Kasumi-1 (cell line): ENCODE measurements around the gene IMMP2L.
"Not testable (repeated sequence)": the region's sequence is repeated elsewhere in the genome, so short reads cannot be mapped to it uniquely, and the experiment has no call there.

Source experiments
- DNase-seq, 2 experiments: peaks; one replicate each; lab custom pipeline; 2025; lab: John Stamatoyannopoulos, UW

IMMP2L gene

DNA sequence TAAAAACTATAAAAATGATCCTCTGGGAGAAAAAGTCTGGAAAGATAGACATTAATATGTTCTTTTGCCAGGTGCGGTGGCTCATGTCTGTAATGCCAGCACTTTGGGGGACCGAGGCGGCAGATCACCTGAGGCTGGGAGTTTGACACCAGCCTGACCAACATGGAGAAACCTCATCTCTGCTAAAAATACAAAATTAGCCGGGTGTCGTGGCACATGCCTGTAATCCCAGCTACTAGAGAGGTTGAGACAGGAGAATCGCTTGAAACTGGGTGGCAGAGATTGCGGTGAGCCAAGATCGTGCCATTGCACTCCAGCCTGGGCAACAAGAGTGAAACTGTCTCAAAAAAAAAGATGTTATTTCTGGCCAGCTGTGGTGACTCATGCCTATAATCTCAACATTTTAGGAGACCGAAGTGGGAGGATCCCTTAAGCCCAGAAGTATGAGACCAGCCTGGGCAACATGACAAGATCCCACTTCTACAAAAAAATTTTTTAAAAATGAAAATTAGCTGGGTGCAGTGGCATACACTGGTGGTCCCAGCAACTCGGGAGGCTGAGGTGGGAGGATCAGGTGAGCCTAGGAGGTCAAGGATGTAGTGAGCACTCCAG lies 573.3 kb downstream of the IMMP2L start:
- DNase-seq = no peak

DNA sequence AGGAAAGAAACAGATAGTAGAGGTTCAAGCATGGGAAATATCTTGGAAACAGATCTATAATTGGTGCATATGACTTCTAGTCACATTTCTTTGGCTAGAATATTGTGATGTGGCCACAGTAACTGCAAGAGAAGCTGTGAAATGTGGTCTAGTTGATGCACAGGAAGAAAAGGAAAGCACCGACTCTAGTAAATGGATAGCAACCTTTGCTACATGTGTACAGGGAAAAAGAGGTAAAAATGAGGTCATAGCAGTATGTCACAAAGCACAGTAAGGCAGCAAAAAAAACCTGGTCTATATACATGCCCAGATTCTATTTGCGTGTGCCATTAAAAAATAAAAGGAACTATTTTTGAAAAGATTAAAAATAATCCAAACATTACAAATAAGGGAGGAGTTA lies 573.9 kb downstream of the IMMP2L start:
- no peak for DNase-seq

DNA sequence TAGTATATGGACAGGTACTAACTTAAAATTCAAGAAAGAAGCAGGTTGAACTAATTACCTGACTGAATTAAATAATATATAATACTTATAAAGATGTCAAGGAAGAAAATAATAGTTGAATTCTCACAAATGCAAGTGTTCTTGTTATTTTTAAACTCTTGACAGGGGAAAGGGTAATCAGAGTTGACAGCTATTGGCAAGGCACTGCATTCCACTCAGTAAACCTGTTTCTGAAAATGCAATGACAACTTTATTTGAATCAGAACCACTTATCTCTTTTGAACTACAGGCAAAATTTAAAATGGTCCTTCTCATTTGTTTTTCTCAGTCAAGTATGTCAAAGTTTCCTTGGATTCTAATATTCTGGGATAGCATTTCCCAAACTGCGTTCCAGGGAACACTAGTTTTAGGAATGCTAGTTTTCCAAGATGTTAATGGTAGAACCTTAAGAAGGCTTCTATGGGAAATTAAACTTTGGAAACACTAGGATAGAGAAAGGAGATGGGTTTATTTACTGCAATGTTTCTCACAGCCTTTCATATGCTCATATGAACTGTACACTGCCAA lies 575.1 kb downstream of the IMMP2L start:
- DNase-seq = no peak

DNA sequence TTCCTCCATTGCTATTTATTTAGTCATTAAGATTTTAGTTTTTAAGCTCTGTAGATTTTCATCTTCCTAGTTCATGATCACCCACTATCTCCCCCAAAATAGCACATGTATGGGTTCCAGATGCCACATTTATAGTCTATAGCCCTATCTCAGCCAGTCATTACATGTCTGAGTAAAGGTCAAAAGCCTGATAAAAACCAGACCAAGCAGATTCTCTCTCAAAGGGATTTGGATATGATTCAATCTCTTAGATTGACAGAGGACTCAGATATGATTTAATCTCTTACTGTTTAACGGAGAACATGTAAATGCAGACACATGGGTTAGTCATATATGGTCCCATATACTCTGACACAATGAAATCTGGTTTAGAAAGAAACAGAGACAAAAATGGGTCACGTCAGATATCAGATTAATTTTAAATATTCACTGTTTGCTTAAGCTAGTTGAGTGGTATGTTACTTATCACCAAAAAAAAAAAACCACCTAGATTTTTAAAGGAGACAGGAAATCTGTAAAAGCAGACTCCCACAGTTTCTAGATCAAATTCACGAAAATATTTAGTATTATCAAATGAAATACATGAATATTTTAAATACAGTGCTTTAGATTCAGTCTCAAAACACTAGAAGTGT lies 578.4 kb downstream of the IMMP2L start:
- no peak for DNase-seq

DNA sequence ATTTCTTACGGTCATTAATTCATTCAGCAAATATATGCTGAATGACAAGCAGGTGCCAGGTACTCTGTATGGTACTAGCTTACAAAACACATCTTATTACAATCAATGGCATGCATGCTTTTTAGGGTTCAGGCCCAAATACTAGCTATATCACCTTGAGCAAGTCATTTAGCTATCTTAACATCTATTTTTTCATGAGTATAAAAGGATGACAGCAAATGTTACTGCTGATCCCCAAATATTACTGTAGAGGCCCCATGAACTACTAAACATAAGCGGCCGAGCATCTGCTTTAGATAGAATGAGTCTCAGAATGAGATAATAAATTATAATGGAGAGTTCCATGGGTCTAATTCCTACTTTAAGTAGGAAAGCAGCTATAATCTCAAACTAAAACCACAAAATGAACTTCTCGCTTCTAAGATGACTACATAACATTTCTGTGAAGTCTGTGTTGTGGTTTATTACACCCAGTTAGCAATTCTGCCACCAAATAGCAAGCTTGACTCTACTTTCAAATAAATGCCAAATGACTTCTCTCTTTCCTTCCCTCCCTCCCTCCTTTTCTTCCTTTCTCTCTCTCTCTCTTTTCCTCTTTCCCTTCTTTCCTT lies 585.1 kb downstream of the IMMP2L start:
- DNase-seq = no peak

DNA sequence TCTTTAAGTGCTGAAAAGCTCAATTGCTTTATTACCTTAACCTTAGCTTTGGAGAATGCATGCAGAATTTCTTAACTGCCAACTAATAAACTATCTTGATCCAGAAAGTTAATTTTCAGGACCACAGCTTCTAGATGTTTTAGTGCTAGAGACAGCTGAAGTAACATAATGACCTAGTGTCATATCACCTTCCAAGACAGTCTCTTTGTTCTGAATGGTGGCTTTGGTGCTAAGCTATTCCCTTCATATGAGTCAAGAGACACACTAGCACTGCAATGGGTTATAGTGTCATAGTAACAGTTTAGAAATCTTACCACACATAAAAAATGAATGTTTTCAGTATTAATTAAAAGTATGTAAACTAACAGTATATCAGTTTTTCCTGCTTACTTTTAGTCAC lies 586.8 kb downstream of the IMMP2L start:
- DNase-seq = no peak

DNA sequence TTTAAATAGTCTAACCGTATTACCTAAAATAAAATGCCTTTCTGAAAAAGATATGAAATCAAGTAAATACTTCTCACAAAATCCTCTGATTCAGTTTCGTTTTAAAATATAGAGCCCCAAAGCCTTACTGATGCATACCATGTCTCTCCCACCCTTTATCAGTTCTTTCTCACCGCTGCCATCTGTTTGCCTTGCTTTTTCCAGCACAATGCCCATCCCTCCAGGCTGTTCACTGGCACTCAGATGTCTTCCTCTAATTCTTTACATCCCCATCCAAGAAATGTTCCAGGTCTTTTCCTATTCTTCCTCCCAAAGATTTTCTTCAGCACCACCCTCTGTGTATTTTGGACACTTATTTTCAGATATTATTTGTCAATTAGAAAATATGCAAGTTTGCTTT lies 587.9 kb downstream of the IMMP2L start:
- no peak for DNase-seq

DNA sequence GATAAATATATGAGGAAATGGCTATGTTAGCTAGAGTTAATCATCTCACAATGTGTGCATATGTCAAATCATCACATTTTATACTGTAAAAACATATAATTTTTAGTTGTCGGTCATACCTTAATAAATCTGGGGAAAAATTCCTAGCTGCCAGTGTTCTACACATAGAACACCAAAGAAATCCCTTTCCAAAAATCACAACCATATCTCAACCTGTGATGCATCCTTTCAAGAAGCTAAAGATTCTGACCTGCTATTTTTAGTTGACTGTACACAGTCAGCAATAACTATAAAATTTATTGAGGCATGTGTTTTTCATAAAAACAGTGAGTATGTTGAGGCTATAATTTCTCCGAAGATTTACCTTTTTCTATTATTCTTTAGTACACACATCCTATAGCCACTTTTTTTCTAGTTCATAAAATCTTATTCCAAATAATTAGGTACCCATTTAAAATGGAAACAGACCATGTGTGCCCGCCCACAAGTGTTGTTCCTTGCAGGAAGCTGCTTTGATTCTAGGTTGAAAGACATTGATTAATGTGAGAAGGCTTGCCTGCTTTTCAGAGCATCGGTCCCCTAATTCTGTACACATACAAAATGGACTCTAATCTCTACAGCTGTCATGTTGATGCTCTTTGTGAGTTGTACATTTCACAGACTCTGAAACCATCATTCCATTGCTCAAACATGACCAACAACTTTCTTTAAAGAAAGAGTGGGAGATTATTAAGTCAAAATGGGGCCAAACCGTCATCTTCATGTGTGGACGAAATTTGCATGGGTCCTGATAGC lies 588.9 kb downstream of the IMMP2L start:
- no peak for DNase-seq

DNA sequence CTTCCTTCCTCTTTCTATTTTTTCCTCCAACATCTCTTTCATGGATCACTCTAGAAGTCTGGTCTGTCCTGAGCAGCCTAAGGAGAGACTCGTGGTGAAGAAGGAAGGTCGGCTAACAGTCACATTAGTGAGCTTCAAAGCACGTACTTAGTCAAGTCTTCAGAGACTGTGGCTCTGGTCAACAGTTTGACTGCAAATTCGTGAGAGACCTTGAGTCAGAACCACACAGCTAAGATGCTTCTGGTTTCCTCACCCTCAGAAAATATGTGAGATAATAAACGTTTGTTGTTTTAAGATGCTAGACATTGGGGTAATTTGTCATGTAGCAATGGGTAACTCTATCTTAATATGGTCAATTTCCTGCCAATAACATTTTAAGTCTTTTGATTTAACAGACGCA lies 597.5 kb downstream of the IMMP2L start:
- DNase-seq = no peak

DNA sequence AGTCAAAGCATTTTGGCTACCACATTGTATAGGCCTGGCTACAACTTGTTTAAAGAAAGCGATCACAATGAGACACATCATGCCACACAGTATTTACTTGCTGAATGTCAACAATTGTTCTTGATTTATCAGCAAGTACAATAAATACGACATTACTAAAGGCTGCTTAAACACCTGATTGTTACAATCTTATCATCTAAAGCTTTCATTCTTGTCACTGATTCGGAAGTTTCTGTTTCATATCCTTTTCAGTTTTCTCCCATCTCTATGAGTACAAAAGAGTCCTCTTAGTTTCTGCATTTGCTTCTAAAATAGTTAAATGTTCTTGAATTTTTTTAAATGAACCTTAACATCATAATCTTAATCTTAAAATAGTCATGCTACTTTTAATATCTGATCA lies 599.5 kb downstream of the IMMP2L start:
- DNase-seq = no peak

DNA sequence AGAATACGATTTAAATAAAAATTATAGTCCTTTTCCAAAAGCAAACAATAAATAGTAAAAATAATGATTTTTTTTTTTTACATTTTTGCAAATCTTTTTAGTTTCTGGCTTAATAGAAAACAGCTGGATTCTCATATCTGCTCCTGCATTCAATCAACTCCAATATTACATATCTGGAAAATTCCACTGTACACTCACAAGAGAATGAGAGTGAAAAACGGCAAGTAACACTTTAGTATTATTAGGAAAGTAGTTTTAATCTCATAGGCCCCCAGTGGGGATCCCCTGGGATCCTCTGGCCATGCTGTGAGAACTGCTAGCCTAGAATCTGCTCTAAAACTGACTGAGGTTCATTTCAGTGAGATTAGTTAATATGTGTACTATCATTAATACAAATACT lies 599.9 kb downstream of the IMMP2L start:
- no peak for DNase-seq

DNA sequence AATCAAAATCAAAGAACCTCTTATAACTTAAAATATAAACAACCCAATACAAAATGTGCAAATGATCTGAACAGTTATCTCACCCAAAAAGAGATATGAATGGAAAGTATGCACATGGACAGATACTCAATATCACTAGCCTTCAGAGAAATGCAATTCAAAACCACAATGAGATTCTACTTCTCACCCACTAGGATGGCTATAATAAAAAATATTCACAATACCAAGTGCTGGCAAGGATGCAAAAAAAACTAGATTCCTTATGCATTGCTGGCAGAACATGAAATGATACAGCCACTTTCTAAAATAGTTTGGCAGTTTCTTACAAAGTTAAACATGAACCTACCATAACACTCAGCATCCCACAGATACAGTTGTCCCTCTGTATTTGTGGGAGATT lies 601.5 kb downstream of the IMMP2L start:
- DNase-seq = no peak

DNA sequence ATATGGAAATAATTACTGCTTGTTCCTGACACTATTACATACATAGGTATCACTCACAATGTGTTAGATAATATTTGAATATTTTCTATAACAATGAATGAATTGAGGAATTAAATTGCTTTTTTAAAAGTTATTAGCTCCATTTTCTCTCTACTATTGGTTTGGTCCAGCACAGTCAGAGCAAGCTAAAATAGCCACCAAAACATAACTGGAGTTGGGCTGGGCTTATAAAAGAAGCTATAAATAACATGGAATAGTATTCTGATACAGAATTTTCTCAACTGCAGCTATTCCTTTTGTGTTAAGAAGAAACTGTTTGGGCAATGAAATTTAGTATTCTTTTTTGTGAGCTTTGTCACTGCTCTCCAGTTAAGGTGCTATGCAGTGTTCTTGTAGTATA lies 614.0 kb downstream of the IMMP2L start:
- DNase-seq = no peak

DNA sequence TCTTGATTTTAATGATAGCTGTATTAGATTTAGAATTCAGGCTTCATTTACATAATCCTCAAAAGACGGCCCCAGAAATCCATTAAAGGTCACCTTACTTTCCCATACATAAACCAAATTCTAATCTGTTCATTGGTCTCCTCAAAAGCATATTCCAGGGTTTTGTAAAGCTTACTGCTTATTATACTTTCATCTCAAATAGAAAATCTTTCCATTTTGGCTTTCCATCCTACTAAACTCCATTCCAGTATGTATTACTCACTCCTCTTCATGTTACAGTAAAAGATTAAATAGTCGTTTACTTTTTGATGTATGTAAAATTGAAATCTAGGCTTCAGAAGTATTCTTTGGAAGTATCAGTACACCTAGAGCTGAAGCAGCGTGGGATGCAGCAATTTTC lies 614.9 kb downstream of the IMMP2L start:
- no peak for DNase-seq

DNA sequence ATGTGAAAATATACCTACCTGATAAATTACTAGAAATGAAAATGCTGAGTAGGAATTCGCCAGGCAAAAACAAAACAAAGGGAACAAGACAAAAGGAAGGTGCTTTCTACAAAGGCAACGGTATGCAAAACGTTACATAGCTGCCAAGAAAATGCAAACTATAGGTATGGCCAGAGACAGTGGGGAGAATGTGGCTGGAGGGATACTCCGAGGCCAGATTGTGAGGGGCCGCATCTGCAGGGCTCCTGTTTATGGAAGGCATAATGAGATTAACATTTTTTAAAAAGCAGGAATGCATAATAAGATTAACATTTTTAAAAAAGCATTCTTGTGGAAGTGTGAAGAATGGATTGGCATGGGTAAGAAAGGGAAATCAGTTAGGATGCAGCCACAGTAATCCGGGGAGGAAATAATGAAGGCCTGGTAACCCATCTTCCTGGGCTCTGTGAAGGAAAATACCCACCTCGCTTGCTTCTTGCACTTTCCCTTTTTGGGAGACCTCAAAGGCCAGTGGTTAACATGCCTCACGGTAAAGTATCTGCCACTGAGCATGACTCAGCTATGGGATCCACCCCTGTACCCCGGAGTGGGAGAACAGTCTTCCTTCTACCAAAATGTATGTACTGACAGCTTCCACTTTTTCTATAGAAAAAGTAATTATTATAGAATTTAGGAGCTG lies 617.2 kb downstream of the IMMP2L start:
- DNase-seq = no peak

DNA sequence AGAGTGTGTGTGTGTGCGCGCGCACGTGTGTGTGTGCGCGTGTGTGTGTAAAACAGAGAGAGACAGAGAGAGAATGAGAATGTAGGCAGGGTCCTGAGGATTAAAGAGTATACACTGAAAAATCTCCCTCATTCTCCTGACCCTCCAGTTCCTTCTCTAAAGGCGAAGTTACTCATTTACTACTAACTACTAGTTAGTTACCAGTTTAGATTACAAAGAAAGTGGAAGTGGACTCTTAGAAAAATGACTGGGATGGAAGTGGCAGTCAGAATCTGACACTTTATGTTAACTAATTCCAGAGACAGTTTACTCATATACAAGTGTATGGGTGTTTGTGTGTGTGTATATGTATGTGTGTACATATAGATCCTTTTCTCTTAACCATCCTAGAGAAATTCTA lies 617.8 kb downstream of the IMMP2L start:
- no peak for DNase-seq

DNA sequence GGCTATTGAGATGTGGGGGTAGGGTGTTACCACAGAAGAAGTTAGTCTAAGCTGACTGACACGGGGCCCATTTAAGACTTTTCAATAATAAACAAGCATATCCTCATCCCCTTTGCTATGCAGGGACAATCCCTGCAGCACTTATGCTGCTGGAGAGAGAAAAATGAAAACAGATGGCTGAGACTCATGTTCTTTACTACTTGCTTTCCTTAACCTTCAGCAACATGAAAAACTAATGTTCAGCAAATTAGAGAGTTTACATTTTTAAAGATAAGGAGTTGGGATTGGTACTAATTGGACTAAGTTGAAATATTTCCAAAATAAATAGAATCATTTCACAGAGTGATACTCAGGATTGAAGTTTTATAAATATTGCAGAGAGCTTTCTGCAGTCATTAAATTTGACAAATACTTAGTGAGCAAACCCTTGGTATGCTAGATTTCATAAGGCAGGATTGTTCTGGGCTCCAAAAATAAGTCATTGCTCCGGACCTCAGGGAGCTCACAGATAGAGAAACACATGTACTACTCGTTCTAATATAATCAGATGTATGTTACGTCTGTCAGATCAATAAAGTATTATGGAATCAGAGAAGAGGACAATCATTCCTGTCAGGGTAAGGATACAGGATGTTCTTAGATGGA lies 618.5 kb downstream of the IMMP2L start:
- no peak for DNase-seq

DNA sequence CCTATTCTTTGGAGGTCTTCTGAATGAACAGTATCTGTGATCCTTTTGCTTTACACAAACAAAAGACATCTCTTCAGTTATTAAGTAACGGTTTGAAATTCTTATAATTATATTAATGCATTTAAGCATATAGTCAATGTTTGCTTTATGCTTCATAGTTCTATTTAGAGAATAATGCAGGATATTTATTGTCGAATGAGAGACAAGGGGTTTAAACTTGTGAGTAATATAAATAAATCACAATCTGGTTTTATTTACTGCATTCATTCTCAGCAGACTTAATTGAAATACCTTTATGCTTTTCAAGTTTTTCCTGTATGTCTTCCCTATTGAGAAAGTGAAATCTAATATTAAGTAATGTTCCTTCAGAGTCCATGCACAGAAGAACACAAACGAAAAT lies 620.9 kb downstream of the IMMP2L start:
- DNase-seq = no peak

DNA sequence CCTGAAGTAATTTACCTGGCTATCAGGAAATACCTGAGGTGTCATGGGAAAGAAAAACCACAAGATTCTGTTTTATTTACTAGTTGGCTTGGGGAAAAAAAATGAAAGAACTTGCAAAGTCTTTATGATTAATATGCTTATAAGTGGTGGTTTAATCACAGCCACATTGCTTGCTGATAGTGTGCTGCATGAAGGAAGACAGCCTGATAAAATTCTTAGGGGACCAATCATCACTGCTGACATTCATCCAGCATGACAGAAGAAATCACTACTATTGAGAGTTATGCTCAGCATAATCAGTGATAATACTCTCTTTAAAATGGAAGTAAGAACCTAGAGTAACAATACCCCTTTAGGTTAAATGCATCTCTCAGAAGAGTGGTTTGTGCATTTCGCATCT lies 621.5 kb downstream of the IMMP2L start:
- DNase-seq = no peak

DNA sequence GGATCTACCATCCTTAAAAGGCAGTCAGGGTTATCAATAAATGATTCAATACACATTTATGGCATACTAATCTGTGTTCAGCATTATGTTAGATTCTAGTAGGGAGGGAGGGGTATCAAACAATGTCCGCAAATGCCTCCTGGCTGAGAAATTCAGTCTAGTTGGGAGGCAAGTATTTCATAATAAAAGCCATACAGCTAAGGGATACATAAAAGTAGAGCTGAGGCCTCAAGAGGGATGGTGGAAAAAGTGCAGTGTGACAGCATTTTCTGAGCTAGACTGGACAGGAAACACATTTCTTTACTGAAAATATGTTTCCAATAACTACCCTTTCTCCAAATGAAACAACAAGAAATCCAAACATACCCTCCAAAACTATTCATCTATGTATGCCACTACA lies 624.1 kb downstream of the IMMP2L start:
- DNase-seq = no peak

DNA sequence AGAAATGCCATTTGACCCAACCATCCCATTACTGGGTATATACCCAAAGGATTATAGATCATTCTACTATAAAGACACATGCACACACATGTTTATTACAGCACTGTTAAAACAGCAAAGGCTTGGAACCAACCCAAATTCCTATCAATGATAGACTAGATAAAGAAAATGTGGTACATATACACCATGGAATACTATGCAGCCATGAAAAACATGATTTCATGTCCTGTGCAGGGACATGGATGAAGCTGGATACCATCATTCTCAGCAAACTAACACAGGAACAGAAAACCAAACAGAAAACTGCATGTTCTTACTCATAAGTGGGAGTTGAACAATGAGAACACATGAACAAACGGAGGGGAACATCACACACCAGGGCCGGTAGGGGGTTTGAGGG lies 625.6 kb downstream of the IMMP2L start:
- not testable (repeated sequence) for DNase-seq
